CD14-positive monocyte (primary cell): ENCODE results near the gene KASH5. TPM values are rescaled to one million over a fixed set of nuclear protein-coding genes. Genes with fewer than 3 reads are reported as not detected.

ENCODE experiments used
- DNase-seq, 3 donors: peaks; one replicate each; pipeline ENCODE4 v3.0.0-alpha.2; 2011 to 2022
- H2AFZ ChIP-seq: 2 replicates; pipeline ENCODE4 v1.6.0; 2012; ENCODE audit warnings: mild to moderate bottlenecking, low read depth, low read length, inconsistent platforms; ENCODE audit not compliant: insufficient read depth, poor library complexity, severe bottlenecking
- H3K27ac ChIP-seq, 2 donors: 1 replicate in 1 of 2; 2 replicates in 1 of 2; pipeline ENCODE4 v1.5.1; 2012 to 2013; ENCODE audit warnings: low read length in 2 of 2, control low read depth in 1 of 2, inconsistent platforms in 1 of 2, low read depth in 1 of 2, mild to moderate bottlenecking in 1 of 2
- H3K27me3 ChIP-seq, 2 donors: one replicate each; pipeline versions ENCODE4 v1.6.0 to v1.6.1; 2011 to 2013; ENCODE audit warnings: low read length in 2 of 2; ENCODE audit not compliant: control insufficient read depth in 2 of 2, insufficient read depth in 2 of 2
- H3K36me3 ChIP-seq, 2 donors: replicated peaks in 1 of 2; 1 replicate in 1 of 2; 2 replicates in 1 of 2; pipeline versions ENCODE4 v1.5.1 to v1.6.1; 2012 to 2013; ENCODE audit warnings: low read length in 2 of 2, control low read depth in 1 of 2, inconsistent platforms in 1 of 2, mild to moderate bottlenecking in 1 of 2; ENCODE audit not compliant: insufficient read depth in 2 of 2, control insufficient read depth in 1 of 2
- H3K4me1 ChIP-seq, 2 donors: 1 replicate in 1 of 2; 2 replicates in 1 of 2; pipeline versions ENCODE4 v1.5.1 to v1.6.1; 2012 to 2013; ENCODE audit warnings: low read length in 2 of 2, control low read depth in 1 of 2, inconsistent platforms in 1 of 2, mild to moderate bottlenecking in 1 of 2, moderate library complexity in 1 of 2; ENCODE audit not compliant: insufficient read depth in 2 of 2, control insufficient read depth in 1 of 2
- H3K4me2 ChIP-seq: replicated peaks from 2 replicates; pipeline ENCODE3; 2012; ENCODE audit warnings: low read length, moderate library complexity, mild to moderate bottlenecking; ENCODE audit not compliant: poor library complexity, severe bottlenecking; ENCODE audit errors: extremely low read depth
- H3K4me3 ChIP-seq, 3 experiments: fragments of 200-600 bp in 1 of 3; sonication (generic) in 1 of 3; replicated peaks in 1 of 3; 1 replicate in 2 of 3; 2 replicates in 1 of 3; pipeline ENCODE4 v1.5.1; 2011 to 2013; ENCODE audit warnings: low read length in 3 of 3, mild to moderate bottlenecking in 3 of 3, control low read depth in 2 of 3, low read depth in 2 of 3, inconsistent platforms in 1 of 3, moderate library complexity in 1 of 3
- H3K79me2 ChIP-seq: 2 replicates; pipeline ENCODE4 v1.6.0; 2012; ENCODE audit warnings: mild to moderate bottlenecking, control low read depth, inconsistent platforms, low read length, moderate library complexity; ENCODE audit not compliant: insufficient read depth
- H3K9ac ChIP-seq: 2 replicates; pipeline ENCODE4 v1.6.0; 2017; ENCODE audit warnings: low read length, mild to moderate bottlenecking; ENCODE audit not compliant: insufficient read depth, poor library complexity, severe bottlenecking
- H3K9me3 ChIP-seq, 2 donors: replicated peaks in 1 of 2; 1 replicate in 1 of 2; 2 replicates in 1 of 2; pipeline versions ENCODE4 v1.5.1 to v1.6.1; 2012 to 2013; ENCODE audit warnings: low read length in 2 of 2, control low read depth in 1 of 2; ENCODE audit not compliant: control insufficient read depth in 1 of 2, insufficient read depth in 1 of 2
- H4K20me1 ChIP-seq: 2 replicates; pipeline ENCODE4 v1.6.0; 2012; ENCODE audit warnings: mild to moderate bottlenecking, low read length, control low read depth, moderate library complexity; ENCODE audit not compliant: insufficient read depth
- H3K27ac Mint-ChIP-seq, 7 donors: one replicate each; pipeline ENCODE4 v1.8.0; 2020; ENCODE audit warnings: mild to moderate bottlenecking in 7 of 7, mixed read lengths in 7 of 7, moderate library complexity in 6 of 7, inconsistent platforms in 2 of 7
- H3K27me3 Mint-ChIP-seq, 3 donors: one replicate each; pipeline ENCODE4 v1.8.0; 2021 to 2022; ENCODE audit warnings: low read depth in 3 of 3, mild to moderate bottlenecking in 3 of 3, mixed read lengths in 3 of 3, moderate library complexity in 3 of 3, inconsistent platforms in 1 of 3
- H3K36me3 Mint-ChIP-seq, 2 donors: one replicate each; pipeline ENCODE4 v1.8.0; 2020; ENCODE audit warnings: mixed read lengths in 2 of 2, inconsistent platforms in 1 of 2, mild to moderate bottlenecking in 1 of 2
- H3K4me1 Mint-ChIP-seq: one replicate; pipeline ENCODE4 v1.8.0; 2020; ENCODE audit warnings: mild to moderate bottlenecking, mixed read lengths
- H3K4me3 Mint-ChIP-seq, 2 donors: one replicate each; pipeline ENCODE4 v1.8.0; 2020; ENCODE audit warnings: mild to moderate bottlenecking in 2 of 2, mixed read lengths in 2 of 2, moderate library complexity in 1 of 2
- H3K9me3 Mint-ChIP-seq, 7 donors: one replicate each; pipeline ENCODE4 v1.8.0; 2020 to 2022; ENCODE audit warnings: mixed read lengths in 7 of 7, mild to moderate bottlenecking in 6 of 7, moderate library complexity in 6 of 7, inconsistent platforms in 2 of 7
- CTCF ChIP-seq: fragments of 200-600 bp; IDR thresholded peaks from one replicate; pipeline ENCODE4 v1.8.0; 2022; ENCODE audit warnings: antibody characterized with exemption, mild to moderate bottlenecking
- WGBS: methylation state at CpG from one replicate; pipeline ENCODE4 v1.1.5; 2013; ENCODE audit warnings: missing lambda C conversion rate; ENCODE audit not compliant: insufficient coverage; 5-methylcytosine and 5-hydroxymethylcytosine counted together
- intact Hi-C, 2 donors: fragments of 100-400 bp; cut with micrococcal nuclease; formaldehyde crosslinking; loops; one replicate each; pipeline versions ENCODE4 v1.15.0 to v1.15.1; 2023
- polyA plus RNA-seq, 3 donors: library from polyadenylated mRNA; depleted of rRNA in 1 of 3; unstranded in 2 of 3; stranded (reverse) in 1 of 3; fragments of 300-500 nt in 2 of 3; fragments of >200 nt in 1 of 3; fragmentation: Illumina TruSeq in 2 of 3; gene quantifications; 1 replicate in 2 of 3; 2 replicates in 1 of 3; pipeline ENCODE4 v1.2.3, GENCODE V29; 2012 to 2021

KASH5 gene
- polyA plus RNA-seq, 3 donors: not detected

DNA sequence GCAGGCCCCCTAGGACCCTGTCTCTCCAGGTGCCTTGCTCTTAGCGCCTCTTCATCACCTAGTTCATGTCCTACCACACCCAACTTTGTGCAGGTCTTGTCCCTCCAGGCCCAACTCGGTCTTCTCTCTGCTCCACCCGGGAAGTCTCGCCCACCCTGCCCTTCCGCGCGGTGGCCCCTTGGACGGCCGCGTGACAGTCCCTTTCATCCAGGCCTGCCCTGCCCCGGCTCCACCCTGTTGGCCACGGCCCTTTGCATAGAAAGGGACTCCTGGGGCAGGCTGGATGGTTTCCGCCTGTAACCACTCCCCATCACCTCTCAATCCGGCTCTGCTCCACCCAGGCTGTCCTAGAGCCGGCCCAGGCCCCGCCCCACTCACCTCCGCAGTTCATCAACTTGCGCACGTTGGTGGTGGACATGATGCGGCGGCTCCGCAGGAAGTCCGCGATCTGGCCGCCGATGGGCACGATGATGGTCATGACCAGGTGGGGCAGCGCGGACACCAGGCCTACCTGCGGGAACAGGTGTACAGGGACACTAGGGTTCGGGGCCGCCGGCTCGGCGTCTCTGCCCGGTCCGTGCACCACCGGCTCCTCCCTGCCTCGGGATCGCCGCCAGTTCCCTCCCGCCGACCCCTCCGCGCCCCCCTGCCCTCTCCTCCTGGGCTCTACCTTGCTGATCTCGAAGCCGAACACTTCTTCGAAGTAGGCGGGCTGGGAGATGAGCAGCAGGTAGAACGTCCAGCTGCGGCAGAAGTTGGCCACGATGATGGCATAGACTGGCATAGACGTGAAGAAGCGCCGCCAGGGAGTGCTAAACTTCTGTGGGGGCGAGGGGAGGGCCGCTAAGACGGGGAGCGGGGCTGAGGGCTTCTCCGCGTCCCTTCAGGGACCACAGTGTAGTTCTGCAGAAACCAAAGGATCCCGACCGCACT lies 44.4 kb downstream of the KASH5 start:
- Histone ChIP-seq H3K9ac (no peak overlapping the region), H3K4me3 (no peak overlapping the region), H4K20me1 (no peaks in the 10 kb centered on the region), H3K27ac (no peak overlapping the region), H3K79me2 (no peaks in the 10 kb centered on the region), H2AFZ (no peak overlapping the region), H3K9me3 (peaks cover 9 to 44% of the 10 kb centered on the region in 2 donors), H3K36me3 (no peaks in the 10 kb centered on the region), H3K4me2 (no peak overlapping the region), H3K4me1 (peaks cover 5 to 12% of the 10 kb centered on the region in 2 donors), H3K27me3 (peaks cover 57 to 100% of the 10 kb centered on the region in 2 donors)
- H3K27me3 Mint-ChIP-seq: peaks cover 99 to 100% (median 99%) of the 10 kb centered on the region in 3 donors
- peaks cover 0 to 48% (median 29%) of the 10 kb centered on the region in 7 donors for H3K9me3 Mint-ChIP-seq
- no peak for DNase-seq
- WGBS: 11% methylated on average over 63 of the region's 63 CpGs
- H3K4me3 Mint-ChIP-seq: peak overlapping the region in 1 of 2 donors; percentile 80
- no peak overlapping the region for H3K27ac Mint-ChIP-seq
- H3K36me3 Mint-ChIP-seq: peaks cover 3 to 11% of the 10 kb centered on the region in 2 donors
- intact Hi-C loops: loop anchor here in 1 of 2 donors (10.0 kb wide), 1 partner anchor 168 kb away; no protein-coding TSS in a partner anchor
- no peak for TF ChIP-seq CTCF
- peaks cover 30% of the 10 kb centered on the region for H3K4me1 Mint-ChIP-seq

GRCh38 chr19:49433240-49433901 lies 45.3 kb downstream of the KASH5 start:
- H2AFZ ChIP-seq: no peak overlapping the region
- no peak overlapping the region for H3K4me3 ChIP-seq
- H3K4me2 ChIP-seq: no peak overlapping the region
- Mint-ChIP-seq H3K9me3 (peaks cover 0 to 43% (median 25%) of the 10 kb centered on the region in 7 donors), H3K36me3 (peaks cover 3 to 11% of the 10 kb centered on the region in 2 donors), H3K27me3 (peaks cover 99 to 100% (median 100%) of the 10 kb centered on the region in 3 donors), H3K4me1 (peaks cover 23% of the 10 kb centered on the region), H3K27ac (no peak overlapping the region), H3K4me3 (peak overlapping the region in 1 of 2 donors; percentile 83)
- H4K20me1 ChIP-seq: no peaks in the 10 kb centered on the region
- no peak for TF ChIP-seq CTCF
- WGBS: 14% methylated on average over 29 of the region's 31 CpGs
- peaks cover 5 to 7% of the 10 kb centered on the region in 2 donors for H3K4me1 ChIP-seq
- H3K36me3 ChIP-seq: no peaks in the 10 kb centered on the region
- peaks cover 61 to 100% of the 10 kb centered on the region in 2 donors for H3K27me3 ChIP-seq
- intact Hi-C loops: loop anchor here in 1 of 2 donors (10.0 kb wide), 1 partner anchor 169 kb away; no protein-coding TSS in a partner anchor
- peaks cover 9 to 42% of the 10 kb centered on the region in 2 donors for H3K9me3 ChIP-seq
- H3K79me2 ChIP-seq: no peaks in the 10 kb centered on the region
- H3K27ac ChIP-seq: no peak overlapping the region
- no peak for DNase-seq
- no peak overlapping the region for H3K9ac ChIP-seq
